PFSK-1 (cell line): ENCODE measurements around the gene JAG2.

ENCODE experiments used
- FOXP2 ChIP-seq: optimal IDR thresholded peaks from 2 replicates; pipeline ENCODE3; 2011; ENCODE audit warnings: borderline replicate concordance, control low read depth, inconsistent platforms; ENCODE audit not compliant: insufficient read depth; ENCODE audit errors: extremely low read length, extremely low read depth
- POLR2AphosphoS5 ChIP-seq: IDR thresholded peaks from 2 replicates; pipeline ENCODE4 v1.6.1; 2012; ENCODE audit warnings: low read depth, mild to moderate bottlenecking, control low read depth, low read length, moderate library complexity
- REST ChIP-seq, 2 experiments: IDR thresholded peaks; 2 replicates each; pipeline versions ENCODE4 v1.6.1 to v1.8.0; 2011 to 2012; ENCODE audit warnings: low read depth in 2 of 2, low read length in 2 of 2, control low read depth in 1 of 2, inconsistent platforms in 1 of 2, mild to moderate bottlenecking in 1 of 2, moderate library complexity in 1 of 2; ENCODE audit not compliant: insufficient read depth in 1 of 2
- SIN3A ChIP-seq: IDR thresholded peaks from 2 replicates; pipeline ENCODE4 v1.6.1; 2012; ENCODE audit warnings: mild to moderate bottlenecking, low read length, moderate library complexity, borderline replicate concordance; ENCODE audit not compliant: insufficient read depth
- TAF1 ChIP-seq: IDR thresholded peaks from 2 replicates; pipeline ENCODE4 v1.6.1; 2012; ENCODE audit warnings: low read length, control low read depth, borderline replicate concordance; ENCODE audit not compliant: insufficient read depth

The JAG2 gene

GRCh38 chr14:105144666-105145380 is 23.8 kb downstream of the JAG2 start:
- TF ChIP-seq POLR2AphosphoS5 = no peak
- TF ChIP-seq SIN3A = no peak
- no peak for TF ChIP-seq TAF1
- no peak for TF ChIP-seq FOXP2
- no peak for TF ChIP-seq REST (IDR thresholded peaks at IDR 0.05; ENCODE audit: insufficient read depth in 1 of 2, low read depth in 2 of 2, low read length in 2 of 2)

- TF ChIP-seq FOXP2 = no peak
- no peak for TF ChIP-seq REST (IDR thresholded peaks at IDR 0.05; ENCODE audit: insufficient read depth in 1 of 2, low read depth in 2 of 2, low read length in 2 of 2)
- no peak for TF ChIP-seq SIN3A
Observed at GRCh38 chr14:105144026-105144665, 24.4 kb downstream of the JAG2 start.

GRCh38 chr14:105143451-105144025 is 25.0 kb downstream of the JAG2 start:
- TF ChIP-seq REST (IDR thresholded peaks at IDR 0.05; ENCODE audit: insufficient read depth in 1 of 2, low read depth in 2 of 2, low read length in 2 of 2) = no peak
- no peak for TF ChIP-seq SIN3A
- no peak for TF ChIP-seq FOXP2
- TF ChIP-seq TAF1 = no peak
- no peak for TF ChIP-seq POLR2AphosphoS5

GRCh38 chr14:105142651-105143450 is 25.7 kb downstream of the JAG2 start:
- TF ChIP-seq POLR2AphosphoS5 (no peak), TAF1 (no peak), SIN3A (no peak), REST (IDR thresholded peaks at IDR 0.05; ENCODE audit: insufficient read depth in 1 of 2, low read depth in 2 of 2, low read length in 2 of 2) (no peak), FOXP2 (no peak)
